GM12878 (cell line): ENCODE results near the gene TNFAIP8L2. TPM values are rescaled to one million over a fixed set of nuclear protein-coding genes. Genes with fewer than 3 reads are reported as not detected.

Experiments
- ASH2L ChIP-seq: fragments of 300-600, 200-600 bp; sonication (generic); IDR thresholded peaks from 2 replicates; pipeline ENCODE4 v1.6.1; 2017; ENCODE audit warnings: low read depth, mild to moderate bottlenecking, borderline replicate concordance
- BACH1 ChIP-seq: fragments of 450-650 bp; IDR thresholded peaks from 2 replicates; pipeline ENCODE4 v1.6.1; 2017; ENCODE audit warnings: mild to moderate bottlenecking, borderline replicate concordance
- BHLHE40 ChIP-seq, 2 experiments: fragments of 450-650 bp in 1 of 2; IDR thresholded peaks; 2 replicates each; pipeline ENCODE4 v1.6.1; 2011 to 2017; ENCODE audit warnings: low read depth in 2 of 2, borderline replicate concordance in 1 of 2, improper control_type of control experiment in 1 of 2, low read length in 1 of 2, mild to moderate bottlenecking in 1 of 2
- DPF2 ChIP-seq: fragments of 450-650 bp; IDR thresholded peaks from 2 replicates; pipeline ENCODE4 v1.6.1; 2017; ENCODE audit warnings: mild to moderate bottlenecking
- E2F8 ChIP-seq: fragments of 450-650 bp; IDR thresholded peaks from 2 replicates; pipeline ENCODE4 v1.6.1; 2018; ENCODE audit warnings: mild to moderate bottlenecking, low read depth, moderate library complexity; ENCODE audit not compliant: partially characterized antibody
- E4F1 ChIP-seq: fragments of 450-650 bp; IDR thresholded peaks from 2 replicates; pipeline ENCODE4 v1.6.1; 2018; ENCODE audit warnings: borderline replicate concordance, mild to moderate bottlenecking; ENCODE audit not compliant: partially characterized antibody
- ESRRA ChIP-seq: IDR thresholded peaks from 2 replicates; pipeline ENCODE4 v1.6.1; 2012; ENCODE audit warnings: mild to moderate bottlenecking, low read length, improper control_type of control experiment
- EZH2 ChIP-seq: IDR thresholded peaks from 2 replicates; pipeline ENCODE4 v1.6.1; 2012; ENCODE audit warnings: low read depth, mild to moderate bottlenecking, control low read depth, inconsistent platforms, low read length, borderline replicate concordance; ENCODE audit not compliant: control insufficient read depth
- HCFC1 ChIP-seq: fragments of 150-350 bp; IDR thresholded peaks from 2 replicates; pipeline ENCODE4 v1.6.1; 2014; ENCODE audit warnings: low read length
- HSF1 ChIP-seq: fragments of 150-350 bp; IDR thresholded peaks from 2 replicates; pipeline ENCODE4 v1.6.1; 2014; ENCODE audit warnings: mild to moderate bottlenecking, low read depth, low read length
- IKZF2 ChIP-seq, 2 experiments: fragments of 450-650 bp; IDR thresholded peaks; 2 replicates each; pipeline ENCODE4 v1.6.1; 2017; ENCODE audit warnings: mild to moderate bottlenecking in 2 of 2, moderate library complexity in 2 of 2
- KLF5 ChIP-seq: fragments of 450-650 bp; IDR thresholded peaks from 2 replicates; pipeline ENCODE4 v1.6.1; 2014; ENCODE audit warnings: mild to moderate bottlenecking; ENCODE audit not compliant: partially characterized antibody
- MEF2B ChIP-seq: fragments of 450-650 bp; IDR thresholded peaks from 2 replicates; pipeline ENCODE4 v1.6.1; 2018; ENCODE audit warnings: mild to moderate bottlenecking, moderate library complexity; ENCODE audit not compliant: partially characterized antibody, poor library complexity, severe bottlenecking
- NBN ChIP-seq: fragments of 450-650 bp; IDR thresholded peaks from 2 replicates; pipeline ENCODE4 v1.6.1; 2016
- NFIC ChIP-seq: IDR thresholded peaks from 2 replicates; pipeline ENCODE4 v1.6.1; 2012; ENCODE audit warnings: low read depth, mild to moderate bottlenecking, inconsistent platforms, low read length, moderate library complexity
- NR2C2 ChIP-seq: IDR thresholded peaks from 2 replicates; pipeline ENCODE4 v1.6.1; 2011; ENCODE audit warnings: borderline replicate concordance, low read depth; ENCODE audit not compliant: control insufficient read depth, insufficient read length
- RB1 ChIP-seq: fragments of 450-650 bp; formaldehyde crosslinking; IDR thresholded peaks from 2 replicates; pipeline ENCODE4 v1.6.1; 2017; ENCODE audit warnings: mild to moderate bottlenecking, borderline replicate concordance
- SREBF2 ChIP-seq: IDR thresholded peaks from 2 replicates; pipeline ENCODE4 v1.6.1; 2012; ENCODE audit warnings: mild to moderate bottlenecking, low read length
- STAT1 ChIP-seq: fragments of 450-650 bp; conservative IDR thresholded peaks from 2 replicates; pipeline ENCODE4 v1.6.1; 2014; ENCODE audit warnings: antibody characterized with exemption, mild to moderate bottlenecking
- TARDBP ChIP-seq: IDR thresholded peaks from 2 replicates; pipeline ENCODE4 v1.6.1; 2016; ENCODE audit warnings: borderline replicate concordance
- TCF7 ChIP-seq: IDR thresholded peaks from 2 replicates; pipeline ENCODE4 v1.6.1; 2014; ENCODE audit warnings: antibody characterized with exemption, borderline replicate concordance
- YBX1 ChIP-seq: fragments of 450-650 bp; IDR thresholded peaks from 2 replicates; pipeline ENCODE4 v1.6.1; 2016; ENCODE audit warnings: antibody characterized with exemption
- YY1 ChIP-seq: IDR thresholded peaks from 2 replicates; pipeline ENCODE4 v1.6.1; 2011; ENCODE audit warnings: low read depth, mild to moderate bottlenecking, low read length
- ZBED1 ChIP-seq: IDR thresholded peaks from 2 replicates; pipeline ENCODE4 v1.6.1; 2016; ENCODE audit warnings: borderline replicate concordance
- ZSCAN29 ChIP-seq: fragments of 450-650 bp; IDR thresholded peaks from 2 replicates; pipeline ENCODE4 v1.6.1; 2017; ENCODE audit warnings: mild to moderate bottlenecking, moderate library complexity
- polyA plus RNA-seq, 11 experiments: library from polyadenylated mRNA; depleted of rRNA in 4 of 11; unstranded in 6 of 11; stranded (reverse) in 5 of 11; fragments of >200 nt; fragmentation: Nextera tagmentation in 4 of 11; fragmentation: Illumina TruSeq in 1 of 11; extraction: Ambion mirVana in 4 of 11; extraction: Trizol in 1 of 11; gene quantifications; 1 replicate in 1 of 11; 2 replicates in 10 of 11; pipeline versions ENCODE4 v1.2.1 to v1.2.3, GENCODE V29; 2011 to 2016; ENCODE audit warnings: inconsistent platforms in 2 of 11, missing spikeins in 2 of 11, low read depth in 1 of 11
- total RNA-seq, 4 experiments: library from RNA; depleted of rRNA in 3 of 4; stranded (reverse); fragments of >200 nt in 3 of 4; fragmentation: Illumina TruSeq in 1 of 4; extraction: Trizol in 1 of 4; gene quantifications; 2 replicates each; pipeline versions ENCODE4 v1.2.1 to v1.2.3, GENCODE V29; 2013 to 2021

Gene TNFAIP8L2
- total and polyA plus RNA-seq, 10 of the 15 experiments (the other 5 are each of a cell fraction or from before 2014, with no cell fraction given), result 5.4 to 26.3 (median 14.2) TPM

GRCh38 chr1:151189637-151190445 is 33.4 kb downstream of the TNFAIP8L2 start, which contains the start of gene VPS72 (continued):
- TF ChIP-seq IKZF2 (IDR thresholded peaks at IDR 0.05), result peak in 1 of 2 experiments; percentile 14; a peak in 1 of 4 replicates
- no peak for TF ChIP-seq ZBED1
- TF ChIP-seq SREBF2, result no peak
- TF ChIP-seq E2F8, result peak; percentile 59
- peak; percentile 44; the same call in 1 of the 2 replicates for TF ChIP-seq HSF1
- 0 out of 2 replicates have a peak, but pooled peaks have one; percentile 33 for TF ChIP-seq ASH2L
- peak; percentile 36; the same call in 1 of the 2 replicates for TF ChIP-seq BACH1
- TF ChIP-seq E4F1, result peak; percentile 89
- TF ChIP-seq YBX1, result no peak
- no peak for TF ChIP-seq ZSCAN29
- TF ChIP-seq BHLHE40 (IDR thresholded peaks at IDR 0.05; ENCODE audit: borderline replicate concordance in 1 of 2, low read depth in 2 of 2, low read length in 1 of 2), result peak; percentile 49 to 71; a peak in 2 of 4 replicates
- TF ChIP-seq MEF2B, result peak; percentile 49
- TF ChIP-seq EZH2, result no peak
- peak; percentile 96 for TF ChIP-seq NR2C2
- TF ChIP-seq ESRRA, result no peak
- TF ChIP-seq YY1, result peak; percentile 94
- peak; percentile 94 for TF ChIP-seq STAT1
- TF ChIP-seq TARDBP, result 0 out of 2 replicates have a peak, but pooled peaks have one; percentile 69
- TF ChIP-seq RB1, result peak; percentile 81; the same call in 1 of the 2 replicates
- TF ChIP-seq NFIC, result no peak
- TF ChIP-seq HCFC1, result peak; percentile 81
- TF ChIP-seq NBN, result peak; percentile 93
- TF ChIP-seq TCF7, result no peak
- peak; percentile 82 for TF ChIP-seq KLF5
- TF ChIP-seq DPF2, result no peak
